ENCODE measurements around the gene AGXT. TPM values are rescaled to one million over a fixed set of nuclear protein-coding genes. Genes with fewer than 3 reads are reported as not detected.

Gene AGXT
- total RNA-seq, 1 donor, result not detected

- H3K27ac ChIP-seq (ENCODE audit: low read depth, low read length), result no peak overlapping the region
Observed at GRCh38 chr2:240848900-240849680, 19.5 kb upstream of the AGXT start.

GRCh38 chr2:240850026-240850425 is 18.6 kb upstream of the AGXT start:
- H3K36me3 ChIP-seq (ENCODE audit: insufficient read depth, low read length), result no peaks in the 10 kb centered on the region
- no peaks in the 10 kb centered on the region for H3K79me2 ChIP-seq (ENCODE audit: insufficient read depth, low read length)
- no peak overlapping the region for H3K4me3 ChIP-seq (ENCODE audit: insufficient read depth, low read length)
- no peaks in the 10 kb centered on the region for H3K9me3 ChIP-seq (ENCODE audit: low read depth, low read length)
- no peaks in the 10 kb centered on the region for H3K4me1 ChIP-seq (ENCODE audit: insufficient read depth, low read length)
- no peak for TF ChIP-seq CTCF (IDR thresholded peaks at IDR 0.05; ENCODE audit: extremely low read depth, low read depth, low read length)
- H2AFZ ChIP-seq (ENCODE audit: low read length), result no peak overlapping the region
- DNase-seq (ENCODE audit: insufficient read length, low spot score, missing footprints), result peak; percentile 30
- no peak overlapping the region for H3K27ac ChIP-seq (ENCODE audit: low read depth, low read length)
- H3K27me3 ChIP-seq (ENCODE audit: insufficient read depth, low read length), result peaks cover 3% of the 10 kb centered on the region
- H4K20me1 ChIP-seq (ENCODE audit: insufficient read depth, low read length), result peaks cover 2% of the 10 kb centered on the region
- H3K4me2 ChIP-seq (ENCODE audit: insufficient read depth, low read length), result no peak overlapping the region

More at GRCh38 chr2:240848900-240849680, 19.5 kb upstream of the AGXT start:
- Histone ChIP-seq H2AFZ (ENCODE audit: low read length) (no peak overlapping the region), H3K9me3 (ENCODE audit: low read depth, low read length) (no peaks in the 10 kb centered on the region), H3K4me3 (ENCODE audit: insufficient read depth, low read length) (no peak overlapping the region), H3K4me2 (ENCODE audit: insufficient read depth, low read length) (no peak overlapping the region), H3K4me1 (ENCODE audit: insufficient read depth, low read length) (no peaks in the 10 kb centered on the region), H3K27me3 (ENCODE audit: insufficient read depth, low read length) (peaks cover 5% of the 10 kb centered on the region), H3K36me3 (ENCODE audit: insufficient read depth, low read length) (no peaks in the 10 kb centered on the region), H3K79me2 (ENCODE audit: insufficient read depth, low read length) (no peaks in the 10 kb centered on the region), H4K20me1 (ENCODE audit: insufficient read depth, low read length) (peaks cover 2% of the 10 kb centered on the region)
- DNase-seq (ENCODE audit: insufficient read length, low spot score, missing footprints), result peak; percentile 11
- TF ChIP-seq CTCF (IDR thresholded peaks at IDR 0.05; ENCODE audit: extremely low read depth, low read depth, low read length), result no peak

GRCh38 chr2:240850756-240851077 is 17.9 kb upstream of the AGXT start:
- DNase-seq (ENCODE audit: insufficient read length, low spot score, missing footprints), result peak; percentile 51

More at GRCh38 chr2:240850756-240851077, 17.9 kb upstream of the AGXT start:
- Histone ChIP-seq H3K27ac (ENCODE audit: low read depth, low read length) (no peak overlapping the region), H3K27me3 (ENCODE audit: insufficient read depth, low read length) (peaks cover 3% of the 10 kb centered on the region), H2AFZ (ENCODE audit: low read length) (no peak overlapping the region), H3K4me3 (ENCODE audit: insufficient read depth, low read length) (no peak overlapping the region), H3K36me3 (ENCODE audit: insufficient read depth, low read length) (no peaks in the 10 kb centered on the region), H3K4me1 (ENCODE audit: insufficient read depth, low read length) (no peaks in the 10 kb centered on the region), H4K20me1 (ENCODE audit: insufficient read depth, low read length) (peaks cover 2% of the 10 kb centered on the region), H3K79me2 (ENCODE audit: insufficient read depth, low read length) (no peaks in the 10 kb centered on the region), H3K9me3 (ENCODE audit: low read depth, low read length) (no peaks in the 10 kb centered on the region), H3K4me2 (ENCODE audit: insufficient read depth, low read length) (no peak overlapping the region)
- no peak for TF ChIP-seq CTCF (IDR thresholded peaks at IDR 0.05; ENCODE audit: extremely low read depth, low read depth, low read length)

Data from osteoblast (primary cell).